Smooth muscle cell (in vitro differentiated cells): Measurements from ENCODE around the gene EXOSC10. TPM values are rescaled to one million over a fixed set of nuclear protein-coding genes. Genes with fewer than 3 reads are reported as not detected.
A peak's percentile ranks its signal among the peaks of the same experiment; 100 is the strongest.
"Not testable (repeated sequence)": the region's sequence is repeated elsewhere in the genome, so short reads cannot be mapped to it uniquely, and the experiment has no call there.

ENCODE experiments used
- DNase-seq: peaks from one replicate; lab custom pipeline; 2025; ENCODE audit not compliant: unreplicated experiment; lab: John Stamatoyannopoulos, UW
- H2AFZ ChIP-seq: fragments of 200-600 bp; sonication (generic); 2 replicates; pipeline ENCODE4 v1.6.0; 2016; ENCODE audit warnings: antibody characterized with exemption, low read depth, mild to moderate bottlenecking
- H3F3A ChIP-seq: fragments of 200-600 bp; sonication (generic); 2 replicates; pipeline ENCODE4 v1.6.0; 2017; ENCODE audit warnings: antibody characterized with exemption, low read depth
- H3K27ac ChIP-seq: fragments of 200-600 bp; sonication (generic); 2 replicates; pipeline ENCODE4 v1.5.1; 2016; ENCODE audit warnings: low read depth, mild to moderate bottlenecking
- H3K27me3 ChIP-seq: fragments of 200-600 bp; sonication (generic); 2 replicates; pipeline ENCODE4 v1.6.1; 2016; ENCODE audit warnings: low read depth, mild to moderate bottlenecking
- H3K36me3 ChIP-seq: fragments of 200-600 bp; sonication (generic); 2 replicates; pipeline ENCODE4 v1.5.1; 2016; ENCODE audit warnings: low read depth
- H3K4me1 ChIP-seq: fragments of 200-600 bp; sonication (generic); 2 replicates; pipeline ENCODE4 v1.5.1; 2016; ENCODE audit warnings: low read depth
- H3K4me2 ChIP-seq: fragments of 200-600 bp; sonication (generic); 2 replicates; pipeline ENCODE4 v1.6.0; 2016; ENCODE audit warnings: mild to moderate bottlenecking
- H3K4me3 ChIP-seq: fragments of 200-600 bp; sonication (generic); 2 replicates; pipeline ENCODE4 v1.5.1; 2016; ENCODE audit warnings: mild to moderate bottlenecking
- H3K79me2 ChIP-seq: fragments of 200-600 bp; sonication (generic); 2 replicates; pipeline ENCODE4 v1.6.0; 2016; ENCODE audit warnings: low read depth, mild to moderate bottlenecking
- H3K9ac ChIP-seq: fragments of 200-600 bp; sonication (generic); 2 replicates; pipeline ENCODE4 v1.6.0; 2016; ENCODE audit warnings: low read depth
- H3K9me3 ChIP-seq: fragments of 200-600 bp; sonication (generic); replicated peaks from 2 replicates; pipeline ENCODE4 v1.5.1; 2016; ENCODE audit warnings: low read depth
- H4K20me1 ChIP-seq: fragments of 200-600 bp; sonication (generic); 2 replicates; pipeline ENCODE4 v1.6.0; 2016; ENCODE audit warnings: low read depth
- CTCF ChIP-seq: fragments of 200-600 bp; sonication (generic); IDR thresholded peaks from 2 replicates; pipeline ENCODE4 v1.5.1; 2017; ENCODE audit warnings: borderline replicate concordance, mild to moderate bottlenecking, antibody characterized with exemption; ENCODE audit not compliant: insufficient read depth, poor library complexity, severe bottlenecking
- WGBS: methylation state at CpG from one replicate; pipeline ENCODE4 v1.1.7; 2016; ENCODE audit warnings: low lambda C conversion rate; 5-methylcytosine and 5-hydroxymethylcytosine counted together
- polyA plus RNA-seq: library from polyadenylated mRNA; unstranded; fragments of >200 nt; fragmentation: Nextera tagmentation; extraction: Ambion mirVana; gene quantifications from 2 replicates; pipeline ENCODE4 v1.2.1, GENCODE V29; 2016
- total RNA-seq: library from RNA; depleted of rRNA; stranded (reverse); fragments of >200 nt; gene quantifications from 2 replicates; pipeline ENCODE4 v1.2.3, GENCODE V29; 2014

The EXOSC10 gene
- total and polyA plus RNA-seq, 2 experiments from 2014 or later = 49.2 to 59.9 TPM

GRCh38 chr1:11100149-11100493, 452 bp upstream of the EXOSC10 start:
- Histone ChIP-seq H3K4me1 (peaks cover 17% of the 10 kb centered on the region), H4K20me1 (no peaks in the 10 kb centered on the region), H3K9ac (peak overlapping the region; percentile 96), H2AFZ (peak overlapping the region; percentile 94), H3K36me3 (peaks cover 8% of the 10 kb centered on the region), H3K27me3 (no peaks in the 10 kb centered on the region), H3K9me3 (no peaks in the 10 kb centered on the region), H3K79me2 (peaks cover 24% of the 10 kb centered on the region), H3K27ac (no peak overlapping the region), H3K4me3 (peak overlapping the region; percentile 98), H3K4me2 (peak overlapping the region; percentile 99), H3F3A (no peaks in the 10 kb centered on the region)
- no peak for DNase-seq
- 62% methylated on average over 13 of the region's 13 CpGs for WGBS
- TF ChIP-seq CTCF = no peak

- 13% methylated on average over 5 of the region's 5 CpGs for WGBS
These were observed 749 bp downstream of the EXOSC10 start for GRCh38 chr1:11098931-11099309.

GRCh38 chr1:11083784-11084183, 15.9 kb downstream of the EXOSC10 start:
- not testable (repeated sequence) for H3K27ac ChIP-seq, H3K9ac ChIP-seq, H3F3A ChIP-seq, H2AFZ ChIP-seq, H3K79me2 ChIP-seq, DNase-seq, H3K27me3 ChIP-seq, H4K20me1 ChIP-seq, H3K4me1 ChIP-seq, H3K9me3 ChIP-seq, H3K4me3 ChIP-seq, H3K4me2 ChIP-seq
- H3K36me3 ChIP-seq = peaks cover 34% of the 10 kb centered on the region
- 91% methylated on average over 3 of the region's 3 CpGs for WGBS

More at GRCh38 chr1:11098931-11099309, 749 bp downstream of the EXOSC10 start:
- no peak for TF ChIP-seq CTCF
- peak overlapping the region; percentile 96 for H3K9ac ChIP-seq
- H3K36me3 ChIP-seq = peaks cover 9% of the 10 kb centered on the region
- H3K27ac ChIP-seq = peak overlapping the region; percentile 47
- no peaks in the 10 kb centered on the region for H4K20me1 ChIP-seq
- DNase-seq = no peak
- peaks cover 17% of the 10 kb centered on the region for H3K4me1 ChIP-seq
- H3F3A ChIP-seq = no peaks in the 10 kb centered on the region
- H2AFZ ChIP-seq = peak overlapping the region; percentile 94
- no peaks in the 10 kb centered on the region for H3K9me3 ChIP-seq
- peak overlapping the region; percentile 99 for H3K4me2 ChIP-seq
- H3K27me3 ChIP-seq = no peaks in the 10 kb centered on the region
- H3K79me2 ChIP-seq = peaks cover 24% of the 10 kb centered on the region
- peak overlapping the region; percentile 98 for H3K4me3 ChIP-seq

GRCh38 chr1:11080931-11081330, 18.7 kb downstream of the EXOSC10 start:
- H3K36me3 ChIP-seq = peaks cover 27% of the 10 kb centered on the region
- H3K27me3 ChIP-seq = no peaks in the 10 kb centered on the region
- no peaks in the 10 kb centered on the region for H3K79me2 ChIP-seq
- no peak overlapping the region for H2AFZ ChIP-seq
- TF ChIP-seq CTCF = no peak
- no peak overlapping the region for H3K27ac ChIP-seq
- H3K9ac ChIP-seq = no peak overlapping the region
- no peak for DNase-seq
- H4K20me1 ChIP-seq = no peaks in the 10 kb centered on the region
- no peaks in the 10 kb centered on the region for H3K4me1 ChIP-seq
- H3K4me3 ChIP-seq = no peak overlapping the region
- WGBS = 89% methylated on average over 12 of the region's 12 CpGs
- no peaks in the 10 kb centered on the region for H3F3A ChIP-seq
- no peak overlapping the region for H3K4me2 ChIP-seq
- H3K9me3 ChIP-seq = no peaks in the 10 kb centered on the region
